Activated T-cell treated with anti-CD3 and anti-CD28 coated beads, Interleukin-2, amount 50 U/mL, for 1 hour (primary cell): ENCODE measurements around the gene FAM8A1.

ENCODE experiments used
- DNase-seq: peaks from one replicate; pipeline ENCODE4 v3.0.0-alpha.2; 2020

The FAM8A1 gene

DNA sequence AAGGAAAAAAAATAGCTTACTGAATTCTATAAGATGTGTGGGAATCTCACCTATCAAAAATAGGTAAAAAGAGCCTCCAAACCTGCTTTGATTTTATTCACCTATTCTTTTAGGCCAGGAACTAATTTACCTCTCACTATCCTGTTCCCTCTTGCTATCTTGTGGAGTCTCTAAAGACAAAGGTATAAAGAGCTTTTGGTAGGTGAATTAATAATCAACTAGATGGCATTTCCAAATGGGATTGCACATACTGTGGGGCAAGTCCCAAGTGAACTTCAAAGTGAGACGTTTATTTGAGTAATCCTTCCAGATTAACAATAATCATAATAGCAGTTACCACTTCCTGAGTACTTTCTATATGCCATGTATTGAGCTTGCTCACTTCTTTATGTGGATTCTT, 2.8 kb downstream of the FAM8A1 start:
- no peak for DNase-seq

DNA sequence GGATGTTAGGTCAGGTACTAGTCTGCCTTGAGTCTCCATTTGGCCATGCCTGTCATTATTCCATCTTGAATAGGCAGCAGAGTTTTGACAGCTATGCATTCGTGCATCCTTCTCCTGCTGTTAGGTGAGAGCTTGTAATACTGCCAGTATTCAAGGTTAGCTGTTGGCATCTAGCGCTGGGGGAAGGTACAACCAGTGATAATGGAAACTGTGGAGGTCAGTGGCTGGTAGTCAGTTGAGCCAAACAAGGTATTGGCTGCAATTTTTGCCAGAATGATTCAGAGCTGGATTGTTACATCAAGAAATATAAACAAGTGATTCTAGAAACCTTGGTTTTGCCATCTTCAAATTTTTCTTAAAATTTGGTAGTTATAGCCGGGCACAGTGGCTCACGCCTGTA, 6.5 kb downstream of the FAM8A1 start:
- no peak for DNase-seq

GRCh38 chr6:17610835-17611234, 10.7 kb downstream of the FAM8A1 start:
- no peak for DNase-seq

- DNase-seq, result no peak
Observed at GRCh38 chr6:17612048-17612447, 11.9 kb downstream of the FAM8A1 start.

DNA sequence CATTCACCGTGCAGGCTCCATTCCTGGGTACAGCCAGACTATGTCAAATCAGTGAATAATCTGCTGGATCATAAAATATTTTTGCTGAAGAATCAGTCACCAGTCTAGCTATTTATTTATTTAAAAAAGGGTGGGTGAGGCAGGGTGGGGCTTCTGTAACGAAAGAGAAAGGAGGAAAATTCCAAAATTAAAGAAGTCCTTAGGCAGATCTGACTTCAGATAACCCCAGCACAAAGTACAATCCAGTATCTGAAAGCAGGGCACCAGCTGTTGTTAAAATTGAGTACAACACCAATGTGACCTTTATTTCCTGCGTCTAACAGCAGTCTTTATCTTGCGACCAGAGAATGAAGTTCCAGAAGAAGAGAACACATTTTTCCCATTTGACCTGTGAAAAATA, 15.7 kb downstream of the FAM8A1 start:
- DNase-seq, result no peak

GRCh38 chr6:17621003-17621402, 20.9 kb downstream of the FAM8A1 start:
- no peak for DNase-seq

DNA sequence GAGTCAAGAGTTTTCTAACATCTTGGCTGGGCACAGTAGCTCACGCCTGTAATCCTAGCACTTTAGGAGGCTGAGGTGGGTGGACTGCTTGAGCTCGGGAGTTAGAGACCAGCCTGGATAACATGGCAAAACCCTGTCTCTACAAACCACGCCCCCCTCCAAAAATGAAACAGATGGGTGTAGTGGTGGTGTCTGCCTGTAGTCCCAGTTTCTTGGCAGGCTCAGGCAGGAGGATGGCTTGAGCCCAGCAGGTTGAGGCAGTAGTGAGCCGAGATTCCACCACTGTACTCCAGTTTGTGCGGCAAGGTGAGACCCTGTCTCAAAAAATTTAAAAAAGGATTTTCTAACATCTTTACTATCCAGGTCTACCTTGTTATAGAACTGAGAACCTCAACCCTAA, 22.0 kb downstream of the FAM8A1 start:
- DNase-seq, result no peak

DNA sequence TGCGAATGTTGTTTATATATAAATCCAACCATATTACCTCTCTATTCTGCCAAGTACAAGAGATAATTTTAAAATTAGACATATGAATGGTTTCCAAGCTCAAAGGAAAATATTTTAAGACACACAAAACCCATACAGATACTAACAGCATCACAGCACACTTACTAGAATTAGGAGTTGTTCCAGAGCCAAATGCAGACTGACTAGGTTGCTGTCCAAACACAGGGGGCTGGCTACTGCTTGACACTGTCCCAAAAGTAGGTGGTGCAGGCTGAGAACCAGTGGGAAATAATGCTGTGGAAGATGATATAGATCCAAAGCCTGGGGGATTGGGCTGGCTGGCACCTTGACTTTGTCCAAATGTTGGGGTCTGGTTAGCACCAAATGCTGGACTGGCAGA, 24.3 kb downstream of the FAM8A1 start:
- DNase-seq, result no peak

GRCh38 chr6:17628873-17629272, 28.8 kb downstream of the FAM8A1 start:
- DNase-seq, result no peak

- DNase-seq, result no peak
Observed at GRCh38 chr6:17629824-17630510, 29.9 kb downstream of the FAM8A1 start.

DNA sequence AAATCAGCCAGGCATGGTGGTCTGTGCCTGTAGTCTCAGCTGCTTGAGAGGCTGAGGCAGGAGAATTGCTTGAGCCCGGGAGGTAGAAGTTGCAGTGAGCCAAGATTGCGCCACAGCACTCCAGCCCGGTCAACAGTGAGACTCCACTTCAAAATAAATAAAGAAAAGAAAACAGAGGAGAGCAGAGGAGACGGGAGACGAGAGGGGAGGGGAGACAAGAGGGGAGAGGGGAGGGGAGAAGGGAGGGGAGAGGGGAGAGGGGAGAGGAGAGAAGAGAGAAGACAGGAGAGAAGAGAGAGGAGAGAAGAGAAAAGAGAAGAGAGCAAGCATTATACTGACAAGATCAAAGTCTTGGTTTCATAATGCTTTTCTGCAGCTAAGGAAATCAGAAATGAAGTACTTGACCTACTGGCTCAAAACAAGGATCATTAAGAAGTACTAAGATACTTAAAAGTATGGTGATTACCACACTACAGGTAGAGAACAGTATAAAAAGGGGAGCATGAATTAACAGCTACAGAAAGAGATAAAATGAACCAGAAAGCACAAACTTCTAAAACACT, 30.5 kb downstream of the FAM8A1 start:
- DNase-seq, result no peak

GRCh38 chr6:17632934-17633333, 32.8 kb downstream of the FAM8A1 start:
- DNase-seq, result no peak

GRCh38 chr6:17633465-17634188, 33.5 kb downstream of the FAM8A1 start:
- DNase-seq, result no peak

GRCh38 chr6:17635568-17635967, 35.5 kb downstream of the FAM8A1 start:
- DNase-seq, result no peak

- no peak for DNase-seq
Observed at GRCh38 chr6:17638212-17638715, 38.2 kb downstream of the FAM8A1 start.

DNA sequence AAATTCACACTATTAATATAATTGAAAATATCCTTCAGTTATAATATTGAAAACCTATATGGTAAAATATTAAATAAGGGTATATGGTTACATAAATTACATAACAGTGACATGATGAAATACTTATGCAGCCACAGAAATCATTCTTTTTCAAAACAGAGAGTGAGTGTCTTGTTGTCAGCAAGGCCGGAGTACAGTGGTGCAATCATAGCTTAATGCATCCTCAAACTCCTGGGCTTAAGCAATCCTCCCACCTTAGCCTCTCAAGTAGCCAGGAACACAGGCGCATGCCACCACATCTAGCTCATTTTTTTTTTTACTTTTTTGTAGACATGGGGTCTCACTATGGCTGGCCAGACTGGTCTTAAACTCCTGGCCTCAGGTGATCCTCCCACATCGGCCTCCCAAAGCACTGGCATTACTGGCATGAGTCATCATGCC, 40.4 kb downstream of the FAM8A1 start:
- DNase-seq, result no peak

- DNase-seq, result no peak
Observed at GRCh38 chr6:17648745-17649144, 48.6 kb downstream of the FAM8A1 start.

GRCh38 chr6:17650656-17651309, 50.7 kb downstream of the FAM8A1 start:
- DNase-seq, result no peak

- DNase-seq, result no peak
Observed at GRCh38 chr6:17653198-17653882, 53.2 kb downstream of the FAM8A1 start.

DNA sequence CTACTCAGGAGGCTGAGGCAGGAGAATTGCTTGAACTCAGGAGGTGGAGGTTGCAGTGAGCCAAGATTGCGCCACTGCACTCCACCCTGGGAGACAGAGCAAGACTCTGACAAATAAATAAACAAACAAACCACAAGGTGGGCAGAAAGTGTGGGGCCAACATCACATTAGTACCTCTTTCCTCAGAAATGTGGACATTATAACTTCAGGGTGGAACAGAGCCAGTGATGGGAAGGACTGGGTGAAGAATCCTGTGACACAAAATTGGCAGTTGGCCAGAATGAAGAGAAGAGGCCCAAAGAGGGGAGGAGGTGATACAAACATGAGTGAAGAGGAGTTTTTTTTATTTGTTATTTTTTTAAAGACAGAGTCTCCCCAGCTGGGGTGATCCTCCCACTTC, 56.0 kb downstream of the FAM8A1 start:
- no peak for DNase-seq

GRCh38 chr6:17656644-17657043, 56.5 kb downstream of the FAM8A1 start:
- no peak for DNase-seq
